Right renal cortex interstitium (tissue), 3 donors: Measurements from ENCODE around the gene IFNB1. TPM values are rescaled to one million over a fixed set of nuclear protein-coding genes. Genes with fewer than 3 reads are reported as not detected.
A peak's percentile ranks its signal among the peaks of the same experiment; 100 is the strongest.

Experiments
- DNase-seq, 3 donors: peaks; one replicate each; pipeline ENCODE4 v3.0.0-alpha.2; 2013; ENCODE audit warnings: low read depth in 3 of 3, low spot score in 2 of 3
- polyA plus RNA-seq, 3 donors: library from polyadenylated mRNA; unstranded; fragments of 120-200 nt; gene quantifications; one replicate each; pipeline ENCODE4 v1.2.1, GENCODE V29; 2013; ENCODE audit not compliant: insufficient read length in 3 of 3

IFNB1 gene
- not detected for polyA plus RNA-seq

- no peak for DNase-seq
Measured at GRCh38 chr9:21077781-21078180, at the start of gene IFNB1. Gene IFNB1, minus strand, starts transcription at chr9:21077942. Its CDS starts 73 bp downstream, at chr9:21077869.

DNA sequence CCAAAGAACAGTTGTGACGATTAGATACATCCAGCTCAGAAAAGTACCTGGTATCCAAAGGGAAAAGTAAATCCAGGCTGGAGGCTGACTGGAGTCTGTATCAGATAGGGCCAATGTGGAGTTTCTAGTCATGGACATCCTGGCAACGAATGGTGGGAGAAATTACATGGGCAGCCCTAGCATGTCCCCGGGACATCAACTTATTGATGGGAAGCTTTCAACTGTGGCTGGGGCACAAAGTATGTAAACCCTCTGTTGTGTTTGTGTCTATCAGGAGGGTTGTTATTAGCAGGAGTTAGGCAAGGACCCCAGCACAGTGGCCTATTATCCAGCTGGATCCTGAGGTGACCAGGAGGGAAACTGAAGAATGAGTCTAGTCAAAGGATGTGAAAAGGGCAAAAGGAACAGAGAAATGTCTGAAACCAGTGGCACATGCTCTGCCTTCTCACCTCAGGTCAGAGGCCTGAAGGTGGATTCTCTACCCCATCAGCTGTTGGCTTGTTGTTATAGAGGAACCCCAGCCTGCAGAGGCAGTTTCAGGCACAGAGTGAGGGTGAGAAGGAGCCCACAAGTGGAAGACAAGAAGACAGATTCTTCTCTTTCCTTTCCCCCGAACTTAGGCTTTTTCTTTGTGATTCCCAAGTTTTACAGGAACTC lies 44.0 kb upstream of the IFNB1 start:
- no peak for DNase-seq

GRCh38 chr9:21121079-21121478 lies 43.3 kb upstream of the IFNB1 start:
- DNase-seq, result no peak

DNA sequence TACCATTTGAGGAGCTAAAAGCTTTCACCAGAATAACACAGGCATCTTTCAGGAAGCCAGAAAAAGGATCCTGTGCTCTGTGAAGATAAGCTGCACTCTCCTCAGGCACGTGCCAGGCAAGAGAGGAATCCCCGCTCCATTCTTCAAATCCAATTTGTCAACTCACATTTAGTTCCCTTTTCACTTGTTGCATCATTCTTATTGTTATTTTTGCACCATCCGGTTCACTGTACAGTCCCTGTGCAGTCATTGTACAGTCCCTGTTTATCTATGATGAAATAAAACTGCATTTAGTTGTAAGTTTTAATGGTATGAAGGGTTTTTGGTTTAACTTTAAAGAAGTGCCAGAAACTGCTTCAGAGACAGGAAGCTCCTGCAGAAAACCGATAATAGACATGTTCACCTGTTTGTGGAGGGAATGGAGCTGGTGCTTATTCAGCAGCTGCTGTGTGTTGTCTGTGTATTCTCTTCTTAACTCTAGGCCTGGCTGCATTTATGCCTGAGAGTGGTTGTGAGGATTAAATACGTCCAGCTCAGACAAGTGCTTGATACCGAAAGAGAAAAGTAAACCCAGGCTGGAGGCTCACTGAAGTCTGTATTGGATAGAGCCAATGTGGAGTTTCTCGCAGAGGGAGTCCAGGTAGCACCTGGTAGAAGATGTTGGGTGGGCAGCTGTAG lies 41.5 kb upstream of the IFNB1 start:
- no peak for DNase-seq

DNA sequence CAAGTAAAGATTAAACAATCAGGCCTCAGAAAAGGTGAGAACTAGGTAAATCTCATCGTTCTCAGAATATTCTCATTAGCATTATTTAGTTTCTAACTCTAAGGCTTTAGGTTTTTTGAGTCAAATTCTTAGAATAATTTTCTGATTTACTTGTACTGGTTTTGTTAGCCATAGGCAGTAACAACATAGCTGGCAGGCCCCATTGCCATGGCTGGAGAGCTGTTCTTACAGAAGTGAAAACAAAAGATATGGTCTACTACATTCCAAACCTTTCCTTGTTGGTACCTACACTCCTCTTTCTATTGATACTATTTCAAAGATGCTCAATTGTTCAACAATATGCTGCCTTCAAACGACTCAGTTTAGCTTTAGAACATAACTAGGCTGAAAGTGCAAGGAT lies 36.6 kb upstream of the IFNB1 start:
- no peak for DNase-seq

GRCh38 chr9:21110708-21111576 lies 33.2 kb upstream of the IFNB1 start:
- peak; percentile 50 to 68 (median 51) for DNase-seq

GRCh38 chr9:21104787-21105186 lies 27.0 kb upstream of the IFNB1 start:
- no peak for DNase-seq

GRCh38 chr9:21102305-21102704 lies 24.6 kb upstream of the IFNB1 start:
- no peak for DNase-seq

- no peak for DNase-seq
Measured at GRCh38 chr9:21097817-21098216, 20.1 kb upstream of the IFNB1 start.

- DNase-seq, result no peak
Measured at GRCh38 chr9:21096901-21097255, 19.1 kb upstream of the IFNB1 start.

GRCh38 chr9:21096172-21096900 lies 18.6 kb upstream of the IFNB1 start:
- DNase-seq, result no peak

DNA sequence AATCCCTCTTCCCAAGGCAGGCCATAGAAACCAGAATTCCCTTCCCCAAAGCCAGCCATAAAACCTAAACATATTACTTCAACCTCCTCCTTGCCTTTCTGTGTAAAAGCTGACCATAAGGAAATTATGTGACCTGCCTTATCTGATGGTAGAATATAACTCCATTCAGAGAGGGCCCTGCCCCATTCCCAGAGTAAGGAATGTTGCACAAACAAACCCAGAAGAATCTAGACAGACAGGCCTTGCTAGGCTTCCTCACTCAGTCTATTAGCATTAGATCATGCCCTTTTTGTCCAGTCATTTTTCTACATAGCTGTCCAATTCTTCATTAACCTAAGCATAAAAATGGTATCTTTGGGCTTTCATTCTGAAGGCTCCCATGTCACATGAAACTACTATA lies 17.8 kb upstream of the IFNB1 start:
- no peak for DNase-seq

DNA sequence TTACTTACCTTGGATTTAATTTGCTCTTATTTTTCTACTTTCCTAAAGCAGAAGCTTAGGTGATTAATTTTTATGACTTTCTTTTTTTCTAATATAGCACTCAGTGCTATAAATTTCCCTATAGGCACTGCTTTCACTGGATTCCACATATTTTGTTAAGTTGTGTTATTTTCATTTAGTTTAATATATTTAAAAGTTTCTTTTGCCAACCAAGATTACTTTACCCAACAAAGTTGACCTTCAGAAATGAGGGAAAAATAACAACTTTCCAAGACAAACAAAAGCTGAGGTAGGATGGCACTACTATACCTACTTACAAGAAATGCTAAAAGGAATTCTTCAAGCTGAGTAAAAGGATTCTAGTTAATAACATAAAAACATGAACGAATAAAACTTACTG lies 8.8 kb upstream of the IFNB1 start:
- no peak for DNase-seq

GRCh38 chr9:21085005-21085404 lies 7.3 kb upstream of the IFNB1 start:
- no peak for DNase-seq

DNA sequence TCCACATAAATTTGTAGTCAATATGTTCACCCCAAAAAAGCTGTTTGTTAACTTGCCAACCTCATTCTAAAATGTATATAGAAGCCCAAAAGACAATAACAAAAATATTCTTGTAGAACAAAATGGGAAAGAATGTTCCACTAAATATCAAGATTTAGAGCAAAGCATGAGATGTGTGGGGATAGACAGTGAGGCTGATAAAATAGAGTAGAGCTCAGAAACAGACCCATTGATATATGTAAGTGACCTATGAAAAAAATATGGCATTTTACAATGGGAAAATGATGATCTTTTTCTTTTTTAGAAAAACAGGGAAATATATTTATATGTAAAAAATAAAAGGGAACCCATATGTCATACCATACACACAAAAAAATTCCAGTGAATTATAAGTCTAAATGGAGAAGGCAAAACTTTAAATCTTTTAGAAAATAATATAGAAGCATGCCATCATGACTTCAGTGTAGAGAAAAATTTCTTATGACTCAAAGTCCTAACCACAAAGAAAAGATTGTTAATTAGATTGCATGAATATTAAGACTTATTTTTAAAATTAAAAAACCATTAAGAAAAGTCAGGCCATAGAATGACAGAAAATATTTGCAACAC lies 6.6 kb upstream of the IFNB1 start:
- DNase-seq, result no peak

- no peak for DNase-seq
Measured at GRCh38 chr9:21082671-21083070, 4.9 kb upstream of the IFNB1 start.

GRCh38 chr9:21081999-21082398 lies 4.3 kb upstream of the IFNB1 start:
- no peak for DNase-seq

GRCh38 chr9:21081451-21081850 lies 3.7 kb upstream of the IFNB1 start:
- DNase-seq, result no peak

GRCh38 chr9:21080793-21081192 lies 3.1 kb upstream of the IFNB1 start:
- DNase-seq, result no peak

DNA sequence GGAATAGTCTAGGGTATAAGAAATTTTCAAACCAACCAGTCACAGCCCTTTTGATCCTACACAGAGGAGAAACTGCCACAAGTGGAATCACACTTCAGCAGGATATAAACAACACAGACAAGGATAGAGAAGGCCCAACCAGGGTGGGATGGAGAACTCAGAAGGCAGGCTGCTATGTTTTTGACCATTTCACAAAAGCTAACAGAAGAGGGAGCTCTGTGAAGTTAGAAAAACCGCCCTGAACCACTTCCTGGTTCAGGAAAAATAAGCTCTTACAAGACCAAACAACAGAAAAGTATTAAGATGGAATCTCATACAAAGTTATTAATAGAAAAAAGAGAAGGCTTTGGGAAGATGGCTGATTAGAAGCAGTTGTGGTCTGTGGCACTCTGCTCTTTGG lies 960 bp upstream of the IFNB1 start:
- DNase-seq, result no peak

GRCh38 chr9:21075484-21075883 lies 2.3 kb downstream of the IFNB1 start:
- DNase-seq, result no peak
